Kidney (tissue), 22 donors: ENCODE results near the gene RCAN1. TPM values are rescaled to one million over a fixed set of nuclear protein-coding genes. Genes with fewer than 3 reads are reported as not detected.
A peak's percentile ranks its signal among the peaks of the same experiment; 100 is the strongest.

Experiments used
- DNase-seq, 5 donors: peaks; one replicate each; pipeline ENCODE4 v3.0.0-alpha.2; 2013 to 2020
- FAIRE-seq: peaks from 2 replicates; lab custom pipeline; 2012; peaks lifted over from hg19 to GRCh38; lab: Jason Lieb, UNC
- H3K27ac ChIP-seq, 2 donors: one replicate each; pipeline ENCODE4 v1.7.0; 2013; ENCODE audit warnings: low read depth in 2 of 2, low read length in 2 of 2, inconsistent platforms in 1 of 2
- H3K27me3 ChIP-seq: one replicate; pipeline ENCODE4 v1.7.1; 2013; ENCODE audit warnings: low read length, inconsistent platforms; ENCODE audit not compliant: control insufficient read depth, insufficient read depth
- H3K36me3 ChIP-seq, 3 donors: one replicate each; pipeline versions ENCODE4 v1.7.0 to v1.7.1; 2013; ENCODE audit warnings: low read length in 3 of 3, control low read depth in 1 of 3, inconsistent platforms in 1 of 3; ENCODE audit not compliant: insufficient read depth in 3 of 3, control insufficient read depth in 2 of 3
- H3K4me1 ChIP-seq, 3 donors: one replicate each; pipeline versions ENCODE4 v1.7.0 to v1.7.1; 2013; ENCODE audit warnings: low read length in 3 of 3, inconsistent platforms in 1 of 3, low read depth in 1 of 3; ENCODE audit not compliant: control insufficient read depth in 2 of 3, insufficient read depth in 2 of 3
- H3K4me3 ChIP-seq, 3 donors: one replicate each; pipeline versions ENCODE4 v1.7.0 to v1.8.1; 2013; ENCODE audit warnings: low read length in 3 of 3, control low read depth in 1 of 3, inconsistent platforms in 1 of 3
- H3K9ac ChIP-seq, 3 donors: one replicate each; pipeline versions ENCODE4 v1.7.0 to v1.7.1; 2013; ENCODE audit warnings: low read length in 3 of 3, control low read depth in 1 of 3, inconsistent platforms in 1 of 3
- H3K9me3 ChIP-seq, 3 donors: one replicate each; pipeline versions ENCODE4 v1.7.0 to v1.7.1; 2013; ENCODE audit warnings: low read length in 3 of 3, control low read depth in 1 of 3, inconsistent platforms in 1 of 3; ENCODE audit not compliant: control insufficient read depth in 2 of 3, insufficient read depth in 1 of 3
- CTCF ChIP-seq: IDR thresholded peaks from 3 replicates; pipeline ENCODE4 v1.5.1; 2012; ENCODE audit warnings: mild to moderate bottlenecking, moderate library complexity, borderline replicate concordance; ENCODE audit not compliant: insufficient read depth; ENCODE audit errors: extremely low read depth
- intact Hi-C: fragments of 100-400 bp; cut with DNase I; formaldehyde crosslinking; loops from one replicate; pipeline ENCODE4 v1.11.1; 2022
- long read RNA-seq, 10 donors: library from polyadenylated mRNA in 1 of 10; unstranded in 1 of 10; transcript quantifications; one replicate each; pipeline ENCODE4 v2.0.0 and lab custom pipeline, GENCODE V29; 2021 to 2026
- polyA plus RNA-seq: library from polyadenylated mRNA; stranded (reverse); fragments of 350-450 nt; fragmentation: Illumina TruSeq; extraction: RNeasy Lipid Tissue Mini Kit (QIAGEN cat#74804); gene quantifications from one replicate; pipeline ENCODE4 v1.2.3, GENCODE V29; 2014; ENCODE audit warnings: low read depth, low replicate concordance; ENCODE audit not compliant: insufficient read depth
- total RNA-seq: library from RNA; stranded (reverse); fragmentation: NEBNext Ultra II Directional; extraction: Animal tissue kit (Norgen Biotek cat#: 25700); gene quantifications from one replicate; pipeline ENCODE4 v1.2.1, GENCODE V29; 2021
- donor health status: control.
- donor health status: control.
- donor health status: control.
- donor health status: control.
- donor health status: control.
- donor health status: DM: yes; HTN: yes; CAD: no.
- donor health status: Normal renal cell carcinoma (clear cell type).

Gene RCAN1
- total RNA-seq (31.3 TPM), polyA plus RNA-seq (55.3 TPM)
- long read RNA-seq, donor 1, transcript RCAN1-201 (4 exons, 2,490 nt): major isoform, 7 of 20 reads
- long read RNA-seq, donor 1, partial matches to known transcripts: 11 of 20 reads
- long read RNA-seq, donor 1, other reads (novel, unspliced or antisense): 0 of 20 reads
- long read RNA-seq, donor 2, partial matches to known transcripts: 0 of 10 reads
- long read RNA-seq, donor 2, other reads (novel, unspliced or antisense): 0 of 10 reads
- long read RNA-seq, donor 3, transcript RCAN1-202 (4 exons, 2,408 nt): major isoform, 7 of 10 reads
- long read RNA-seq, donor 3, partial matches to known transcripts: 0 of 10 reads
- long read RNA-seq, donor 3, other reads (novel, unspliced or antisense): 0 of 10 reads
- long read RNA-seq, donor 4, partial matches to known transcripts: 0 of 2 reads
- long read RNA-seq, donor 4, other reads (novel, unspliced or antisense): 0 of 2 reads
- long read RNA-seq, donor 5: 0 reads
- long read RNA-seq, donor 6, partial matches to known transcripts: 8 of 15 reads
- long read RNA-seq, donor 6, other reads (novel, unspliced or antisense): 0 of 15 reads
- long read RNA-seq, donor 7, transcript RCAN1-202 (4 exons, 2,408 nt): minor isoform, 12 of 36 reads
- long read RNA-seq, donor 7, transcript RCAN1-201 (4 exons, 2,490 nt): major isoform, 22 of 36 reads
- long read RNA-seq, donor 7, partial matches to known transcripts: 1 of 36 reads
- long read RNA-seq, donor 7, other reads (novel, unspliced or antisense): 1 of 36 reads
- long read RNA-seq, donor 8, transcript RCAN1-201 (4 exons, 2,490 nt): major isoform, 6 of 13 reads
- long read RNA-seq, donor 8, partial matches to known transcripts: 0 of 13 reads
- long read RNA-seq, donor 8, other reads (novel, unspliced or antisense): 0 of 13 reads
- long read RNA-seq, donor 9, partial matches to known transcripts: 0 of 5 reads
- long read RNA-seq, donor 9, other reads (novel, unspliced or antisense): 0 of 5 reads
- long read RNA-seq, donor 10, transcript RCAN1-202 (4 exons, 2,408 nt): major isoform, 5 of 10 reads
- long read RNA-seq, donor 10, partial matches to known transcripts: 0 of 10 reads
- long read RNA-seq, donor 10, other reads (novel, unspliced or antisense): 0 of 10 reads

- peaks cover 0 to 6% (median 0%) of the 10 kb centered on the region in 3 donors for H3K4me1 ChIP-seq
- no peaks in the 10 kb centered on the region for H3K9me3 ChIP-seq
- peak; percentile 21 for TF ChIP-seq CTCF
- peak within 1 kb of the TSS; percentile 58 to 87 (median 68) for H3K4me3 ChIP-seq
- intact Hi-C loops: no loop called here
- H3K27ac ChIP-seq: peak within 1 kb of the TSS; percentile 63 to 87
- peak; percentile 93 to 97 (median 95) for DNase-seq
- no peak for FAIRE-seq
- H3K36me3 ChIP-seq: no peaks in the 10 kb centered on the region
- H3K9ac ChIP-seq: peak within 1 kb of the TSS; percentile 49 to 67 (median 53)
- no peaks in the 10 kb centered on the region for H3K27me3 ChIP-seq
Observed at GRCh38 chr21:34614628-34615486, at the start of gene RCAN1. RCAN1 (minus strand) TSS chr21:34615113; CDS start chr21:34615011, 102 bp downstream.

- TF ChIP-seq CTCF: no peak
- intact Hi-C loops: no loop called here
- Histone ChIP-seq H3K9me3 (peaks cover 0 to 17% (median 2%) of the 10 kb centered on the region in 3 donors), H3K4me3 (no peak overlapping the region), H3K36me3 (no peaks in the 10 kb centered on the region), H3K27ac (no peak overlapping the region), H3K9ac (no peak overlapping the region), H3K4me1 (no peaks in the 10 kb centered on the region), H3K27me3 (no peaks in the 10 kb centered on the region)
- DNase-seq (no peak), FAIRE-seq (no peak)
Observed at GRCh38 chr21:34661848-34662247, 46.9 kb upstream of the RCAN1 start.

GRCh38 chr21:34653522-34653921 lies 38.6 kb upstream of the RCAN1 start:
- TF ChIP-seq CTCF: no peak
- no peak overlapping the region for H3K27ac ChIP-seq
- H3K9ac ChIP-seq: no peak overlapping the region
- H3K4me3 ChIP-seq: no peak overlapping the region
- no peaks in the 10 kb centered on the region for H3K4me1 ChIP-seq
- intact Hi-C loops: no loop called here
- H3K36me3 ChIP-seq: no peaks in the 10 kb centered on the region
- DNase-seq (no peak), FAIRE-seq (no peak)
- no peaks in the 10 kb centered on the region for H3K27me3 ChIP-seq
- H3K9me3 ChIP-seq: peaks cover 0 to 13% (median 3%) of the 10 kb centered on the region in 3 donors
